Measurements from ENCODE around the gene MT1H.
"Not testable (repeated sequence)": the region's sequence is repeated elsewhere in the genome, so short reads cannot be mapped to it uniquely, and the experiment has no call there.

Gene MT1H

DNA sequence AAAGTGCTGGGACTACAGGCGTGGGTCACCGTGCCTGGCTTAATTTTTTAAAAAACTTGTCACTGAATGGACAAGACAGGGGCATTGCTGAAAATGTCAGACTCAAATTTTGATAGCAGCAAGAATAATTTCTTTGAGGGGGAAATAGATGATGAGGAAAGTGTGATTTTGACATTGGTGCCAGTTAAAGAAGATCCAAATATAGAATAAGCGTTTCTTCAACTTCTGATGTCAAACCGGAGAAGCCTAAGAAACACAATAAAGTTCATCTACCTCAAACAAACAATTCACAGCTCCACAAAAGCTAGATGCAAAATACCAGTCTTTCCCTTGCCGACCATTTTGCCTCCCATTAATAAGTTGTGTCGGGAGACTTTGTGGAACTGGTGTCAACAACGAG, 17.1 kb downstream of the MT1H start:
- DNase-seq = no peak

DNA sequence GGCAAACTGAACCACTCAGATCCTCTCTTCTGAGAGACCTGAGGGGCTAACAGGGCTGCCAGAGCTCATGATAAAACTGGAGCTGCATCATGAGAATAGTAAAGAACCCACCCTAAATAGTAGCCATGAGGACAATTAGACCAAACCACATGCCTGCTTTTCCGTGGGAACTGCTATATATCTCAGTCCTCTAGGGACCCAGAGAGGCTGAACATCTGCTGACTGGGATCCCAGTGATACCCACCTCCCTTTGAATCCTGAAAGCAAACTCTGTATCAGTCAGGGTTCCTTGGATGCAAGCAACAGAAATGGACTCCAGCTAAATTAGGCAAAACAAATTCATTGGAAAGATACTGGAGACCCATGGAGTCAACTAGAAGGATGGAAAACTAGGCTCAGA, 19.1 kb downstream of the MT1H start:
- no peak for DNase-seq

DNA sequence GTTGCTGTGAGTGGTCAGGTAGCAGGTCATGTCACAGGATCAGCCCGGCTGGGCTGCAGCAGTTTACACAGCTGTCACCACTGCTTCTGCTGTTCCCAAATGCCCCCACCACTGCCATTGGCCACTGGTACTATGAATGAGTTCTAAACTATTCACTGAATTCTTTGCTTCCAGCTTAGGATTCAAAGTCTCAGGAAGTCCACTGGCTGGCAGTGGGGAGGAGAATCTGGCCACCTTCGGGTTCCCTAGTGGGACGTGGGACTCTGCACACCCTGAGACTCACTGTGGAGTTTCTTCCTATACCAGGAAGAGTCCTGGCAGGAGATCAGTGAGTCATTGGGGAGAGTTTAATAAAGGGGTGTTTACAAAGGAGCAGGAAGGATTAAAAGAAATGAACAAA, 19.6 kb downstream of the MT1H start:
- DNase-seq = no peak

DNA sequence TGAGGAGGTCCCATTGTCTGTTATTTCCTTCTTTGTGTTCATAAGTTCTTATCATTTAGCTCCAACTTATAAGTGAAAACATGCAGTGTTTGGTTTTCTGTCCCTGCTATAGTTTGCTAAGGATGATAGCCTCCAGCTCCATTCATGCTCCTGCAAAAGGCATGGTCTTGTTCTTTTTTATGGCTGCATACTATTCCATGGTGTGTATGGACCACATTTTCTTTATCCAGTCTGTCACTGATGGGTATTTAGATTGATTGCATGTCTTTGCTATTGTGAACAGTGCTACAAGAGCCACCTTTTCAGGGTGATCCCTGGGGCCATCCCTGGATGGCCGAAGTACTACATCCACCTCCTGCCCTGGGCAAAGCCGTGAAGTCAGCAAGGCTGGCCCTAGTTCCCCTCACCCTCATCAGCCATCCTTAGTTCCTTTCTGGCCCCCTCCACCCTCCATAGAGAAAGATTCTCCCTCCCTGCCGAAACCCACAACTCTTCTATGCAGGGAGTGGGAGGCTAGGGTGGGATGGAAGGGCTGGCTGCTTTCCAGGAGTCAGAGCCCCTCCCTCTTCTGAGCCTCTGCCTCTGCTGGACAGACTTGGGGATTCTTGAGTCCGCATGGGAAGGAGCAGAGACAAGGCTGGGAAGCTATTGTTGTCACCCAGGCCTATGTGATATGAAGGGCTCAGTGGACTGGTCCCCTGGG, 21.0 kb downstream of the MT1H start:
- DNase-seq = no peak

DNA sequence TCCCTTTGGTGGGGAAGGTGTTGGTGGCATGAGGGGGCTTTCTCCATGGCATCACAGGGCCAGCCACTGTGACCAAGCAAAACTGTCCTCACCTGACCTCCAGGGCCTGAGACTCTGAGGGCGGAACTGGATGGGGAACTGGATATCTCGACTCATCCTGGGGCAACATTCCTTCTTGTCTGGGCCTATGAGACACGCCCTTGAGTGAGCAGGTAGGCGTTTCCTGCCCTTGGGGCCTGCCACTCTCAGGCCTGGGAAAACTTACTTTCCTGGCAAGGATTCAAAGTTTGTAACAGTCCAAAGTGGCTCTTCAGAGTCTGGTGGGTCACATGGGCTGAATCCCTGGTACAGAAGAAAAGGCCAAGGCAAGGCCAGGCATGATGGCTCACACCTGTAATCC, 22.3 kb downstream of the MT1H start:
- DNase-seq = peak; percentile 58

DNA sequence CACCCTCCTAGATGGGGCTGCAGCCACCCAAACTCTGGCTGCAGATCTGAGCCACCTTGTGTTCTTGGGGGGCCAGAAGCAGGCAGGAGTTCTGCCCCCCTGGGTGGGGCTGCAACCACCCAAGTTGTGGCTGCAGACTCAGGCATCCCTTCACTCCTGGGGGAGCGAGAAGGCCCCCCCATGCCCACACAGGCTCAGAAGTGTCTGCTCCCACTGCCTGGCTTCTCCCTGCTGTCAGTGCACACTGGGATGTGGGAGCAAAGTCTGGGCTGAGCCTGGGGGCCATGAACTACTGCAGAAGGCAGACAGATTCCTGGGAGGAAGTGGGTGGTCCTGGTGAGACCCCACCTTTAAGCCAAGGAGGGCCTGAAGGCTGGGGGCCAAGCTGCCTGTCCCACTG, 25.6 kb downstream of the MT1H start:
- DNase-seq = no peak

DNA sequence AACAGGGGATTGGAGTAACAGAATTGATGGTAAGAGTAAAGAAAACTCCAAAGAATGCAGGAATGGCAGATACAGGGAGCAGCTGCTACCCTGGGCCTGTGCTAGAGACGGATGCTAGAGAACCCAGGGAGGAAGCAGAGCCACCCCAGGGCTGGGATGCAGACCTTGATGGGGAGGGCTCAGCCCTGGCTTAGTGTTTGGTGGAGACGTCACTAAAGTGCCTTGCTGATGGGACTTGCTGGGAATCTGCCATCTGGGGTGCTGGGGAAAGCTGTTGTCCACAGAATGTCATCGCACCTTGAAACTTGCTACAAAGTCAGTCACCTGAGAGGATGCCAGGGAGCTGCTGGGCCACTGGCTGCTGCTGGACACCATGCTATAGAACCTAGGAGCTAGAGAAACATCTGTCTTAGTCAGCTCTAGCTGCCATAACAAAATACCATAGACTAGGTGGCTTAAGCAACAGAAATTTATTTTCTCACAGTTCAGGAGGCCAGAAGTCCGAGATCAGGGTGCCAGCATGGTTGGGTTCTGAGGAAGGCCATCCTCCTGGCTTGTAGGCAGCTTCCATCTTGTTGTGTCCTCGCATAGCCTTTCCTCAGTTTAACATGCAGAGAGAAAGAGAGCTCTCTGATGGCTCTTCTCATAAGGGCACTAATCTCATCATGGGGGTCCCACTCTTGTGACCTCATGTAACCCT, 28.0 kb downstream of the MT1H start:
- no peak for DNase-seq

DNA sequence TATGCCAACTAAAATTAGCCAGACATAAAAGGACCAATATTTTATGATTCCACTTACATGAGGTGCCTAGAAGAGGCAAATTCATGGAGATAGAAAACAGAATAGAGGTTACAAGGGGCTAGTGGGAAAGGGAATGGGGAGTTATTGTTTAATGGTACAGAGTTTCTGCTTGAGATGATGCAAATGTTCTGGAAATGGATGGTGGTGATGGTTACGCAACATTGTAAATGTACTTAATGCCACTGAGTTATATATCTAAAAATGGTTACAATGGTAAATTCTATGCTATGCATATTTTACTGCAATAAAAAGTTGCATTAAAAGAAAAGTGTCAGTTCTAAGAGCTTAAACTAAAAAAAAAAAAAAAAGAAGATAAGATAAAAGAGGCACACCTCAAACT, 30.6 kb downstream of the MT1H start:
- no peak for DNase-seq

DNA sequence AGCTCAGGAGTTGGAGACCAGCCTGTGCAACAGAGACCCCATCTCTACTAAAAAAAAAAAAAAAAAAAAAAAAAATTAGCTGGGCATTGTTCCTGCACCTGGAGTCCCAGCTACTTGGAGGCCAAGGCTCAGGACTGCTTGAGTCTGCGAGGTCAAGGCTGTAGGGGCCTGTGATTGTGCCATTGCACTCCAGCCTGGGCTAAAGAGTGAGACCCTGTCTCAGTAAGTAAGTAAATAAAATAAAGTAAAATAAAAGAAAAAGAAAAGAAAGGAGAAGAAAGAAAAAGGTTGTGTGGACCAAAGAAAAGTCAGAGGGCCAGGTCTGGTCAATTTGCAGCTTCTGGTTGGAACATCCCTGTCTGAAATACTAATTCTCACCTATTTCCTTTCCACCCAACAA, 31.0 kb downstream of the MT1H start:
- DNase-seq = no peak

DNA sequence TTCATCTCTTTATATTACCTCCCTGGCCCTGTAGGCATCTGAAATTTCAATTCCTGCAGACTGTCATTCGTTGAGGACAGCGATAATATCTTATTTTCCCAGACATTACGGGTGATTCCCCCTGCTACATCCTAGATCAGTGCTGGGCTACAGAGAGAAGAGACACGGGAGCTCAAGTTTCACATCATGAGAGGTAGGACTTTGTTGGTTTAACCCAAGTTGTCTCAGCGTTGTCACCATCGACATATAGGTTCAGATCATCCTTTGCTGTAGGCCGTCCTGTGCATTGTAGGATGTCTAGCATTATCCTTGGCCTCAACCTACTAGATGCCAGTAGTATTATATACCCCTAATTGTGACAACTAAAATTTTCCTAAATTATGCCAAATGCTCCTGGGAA, 31.9 kb downstream of the MT1H start:
- DNase-seq = no peak

DNA sequence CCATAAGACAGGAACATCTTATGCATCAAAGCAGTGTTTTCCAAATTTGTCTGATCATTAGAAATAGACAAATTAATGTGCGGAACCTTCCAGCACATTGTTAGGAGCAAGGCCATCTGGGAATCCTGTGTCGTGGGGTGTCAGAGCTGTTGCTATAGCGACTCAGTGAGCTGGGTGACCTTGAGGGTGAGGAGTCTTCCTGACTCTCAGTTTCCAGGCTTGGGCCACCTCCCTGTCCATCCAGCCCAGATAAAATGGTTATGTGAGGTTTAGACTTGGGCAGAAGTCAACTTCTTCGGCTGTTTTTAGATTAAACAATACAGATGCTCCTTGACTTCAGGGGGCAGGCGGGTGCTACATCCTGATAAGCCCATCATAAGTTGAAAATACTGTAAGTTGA, 33.2 kb downstream of the MT1H start:
- no peak for DNase-seq

DNA sequence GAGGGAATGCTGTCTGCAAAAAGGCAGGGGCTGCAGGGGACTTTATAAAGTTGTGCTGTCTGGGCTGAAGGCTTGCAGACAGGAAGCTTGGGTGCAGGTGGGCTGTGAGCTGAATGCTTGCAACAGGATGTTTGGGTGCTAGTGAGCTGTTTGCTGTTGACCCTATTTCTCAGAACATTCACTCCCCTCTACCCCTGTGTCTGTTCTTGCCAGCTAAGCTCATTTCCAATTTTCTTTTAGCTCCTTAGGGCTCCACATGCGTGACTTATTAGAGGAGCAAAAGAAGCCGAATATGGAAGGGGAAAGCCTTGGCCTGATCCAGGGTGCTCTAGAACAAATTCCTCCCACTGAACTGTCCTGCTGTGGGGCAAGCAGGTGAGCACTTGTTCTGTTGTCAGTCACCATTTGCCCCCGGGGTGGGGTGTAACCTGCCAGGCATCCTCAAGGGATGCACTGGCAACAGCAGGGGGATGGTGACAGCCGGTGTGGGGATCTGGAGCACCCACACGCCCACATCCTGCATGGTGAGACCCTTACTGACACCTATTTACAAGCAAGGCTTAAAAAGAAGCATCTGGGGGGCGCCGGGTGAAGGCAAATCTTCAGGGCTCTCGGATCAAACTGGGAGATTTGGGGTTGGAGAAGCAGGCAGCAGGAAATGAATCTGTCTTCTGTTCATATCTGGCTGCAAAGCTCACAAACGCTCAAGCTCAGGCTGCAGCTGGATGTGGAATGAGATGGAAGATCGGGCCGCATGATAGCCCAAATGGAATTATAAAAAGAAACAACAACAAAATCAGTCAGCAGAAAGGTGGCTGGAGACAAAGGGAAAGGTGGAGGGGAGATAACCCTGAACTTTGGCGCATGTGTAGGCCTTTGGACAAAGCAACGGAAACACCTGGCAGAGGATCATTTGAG, 39.2 kb downstream of the MT1H start:
- no peak for DNase-seq

DNA sequence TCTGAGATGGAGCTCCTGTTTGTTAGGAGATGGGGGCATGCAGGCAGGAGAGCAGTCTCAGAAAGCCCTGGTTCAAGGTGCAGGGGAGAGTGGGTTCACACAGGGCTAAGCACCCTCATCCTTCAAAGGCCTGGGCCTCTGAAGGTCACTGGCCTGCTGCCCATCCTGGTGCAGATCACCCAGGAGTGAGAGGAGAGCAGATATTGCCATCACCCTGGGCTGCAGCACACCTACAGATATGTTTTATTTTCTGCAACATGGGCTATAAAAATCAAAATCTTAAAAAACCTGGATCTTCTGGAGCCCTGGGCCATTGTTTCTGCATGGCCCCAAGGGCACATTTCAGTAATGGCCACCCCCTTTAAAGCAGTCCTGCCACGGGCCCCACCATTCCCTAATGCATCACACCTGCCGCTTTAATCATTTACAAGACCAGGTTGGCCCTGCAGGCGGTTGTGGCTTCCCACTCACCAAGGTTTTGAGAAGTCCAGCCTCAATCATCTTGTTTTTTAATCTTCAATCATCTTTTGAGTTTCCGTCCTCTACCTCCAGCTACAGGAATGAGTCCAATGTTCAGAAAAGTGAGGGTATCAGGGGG, 39.9 kb downstream of the MT1H start:
- no peak for DNase-seq

DNA sequence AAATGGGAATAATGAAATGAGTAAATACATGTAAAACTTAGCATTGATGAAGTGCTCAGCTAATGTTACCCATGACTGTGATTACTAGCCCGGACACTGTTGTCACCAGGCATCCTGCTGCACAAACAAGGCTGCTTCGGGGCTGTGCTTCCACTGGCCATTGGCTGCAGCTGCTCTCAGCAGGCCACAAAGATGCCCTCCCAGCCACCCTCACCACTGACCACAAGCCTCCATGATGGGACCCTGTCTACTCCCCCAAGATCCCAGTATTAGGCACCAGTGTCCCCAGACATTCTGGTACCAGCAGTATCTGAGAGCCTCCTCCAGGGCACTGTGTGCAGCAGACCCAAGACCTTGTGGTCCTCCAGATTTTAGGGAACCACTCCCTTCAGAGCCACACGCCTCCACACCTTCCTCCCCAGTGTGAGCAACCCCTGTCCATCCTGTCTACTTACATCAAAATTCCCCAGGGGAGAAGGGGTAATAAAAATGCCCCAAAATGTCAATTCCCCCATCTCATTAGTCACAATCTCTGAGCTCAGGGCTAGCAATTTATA, 40.6 kb downstream of the MT1H start:
- no peak for DNase-seq

DNA sequence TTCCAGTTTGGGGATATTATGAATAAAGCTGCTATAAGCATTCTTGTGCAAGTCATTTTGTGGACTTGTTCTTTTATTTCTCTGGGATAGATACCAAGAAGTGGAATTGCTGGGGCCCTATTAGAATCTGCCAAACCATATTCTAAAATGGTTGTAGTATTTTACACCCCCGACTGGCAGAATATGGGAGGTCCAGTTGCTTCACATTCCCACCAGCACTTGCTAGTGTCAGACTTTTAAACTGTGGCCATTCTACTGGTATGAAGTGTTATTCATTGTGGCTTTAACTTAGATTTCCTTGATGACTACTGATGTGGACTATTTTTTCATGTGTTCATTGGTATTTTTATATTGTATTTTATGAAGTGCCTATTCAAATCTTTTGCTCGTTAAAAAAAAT, 42.2 kb downstream of the MT1H start:
- no peak for DNase-seq

DNA sequence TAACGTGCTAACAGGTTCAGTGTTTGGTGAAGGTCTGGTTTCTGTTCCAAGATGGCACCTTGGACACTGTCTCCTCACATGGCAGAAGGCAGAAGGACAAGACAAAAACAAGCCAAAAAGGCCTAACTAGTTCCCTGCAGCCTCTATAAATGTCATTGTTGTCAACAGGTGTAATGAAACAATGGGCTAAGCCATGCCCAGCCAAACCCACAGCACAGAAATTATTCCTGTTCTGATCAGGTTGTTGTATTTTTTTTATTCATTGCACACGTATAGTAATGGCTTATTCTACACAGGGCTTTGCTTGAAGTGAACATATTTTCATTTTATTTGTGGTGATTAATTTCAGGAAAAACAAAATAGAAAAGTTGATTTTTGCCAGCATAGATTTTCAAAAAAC, 44.2 kb downstream of the MT1H start:
- no peak for DNase-seq

DNA sequence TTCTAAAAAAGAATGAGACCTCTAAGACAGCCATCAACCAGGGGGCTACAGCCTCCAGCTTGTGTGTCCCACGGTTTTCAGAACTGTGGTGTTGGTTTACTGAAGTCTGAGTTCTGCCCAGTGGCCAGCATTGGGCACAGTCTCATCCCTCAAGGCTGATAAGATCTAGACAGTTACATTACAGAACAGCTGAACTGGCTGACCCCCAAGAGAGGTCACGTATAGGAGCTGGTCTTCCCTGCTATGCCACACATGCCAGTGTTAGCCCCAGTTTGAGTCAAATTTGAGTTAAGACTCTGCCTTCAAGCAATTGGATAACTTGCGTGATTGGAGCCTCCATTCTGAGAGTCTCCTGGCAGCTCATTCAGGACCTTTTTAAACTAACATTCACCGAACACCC, 45.5 kb downstream of the MT1H start:
- DNase-seq = no peak

DNA sequence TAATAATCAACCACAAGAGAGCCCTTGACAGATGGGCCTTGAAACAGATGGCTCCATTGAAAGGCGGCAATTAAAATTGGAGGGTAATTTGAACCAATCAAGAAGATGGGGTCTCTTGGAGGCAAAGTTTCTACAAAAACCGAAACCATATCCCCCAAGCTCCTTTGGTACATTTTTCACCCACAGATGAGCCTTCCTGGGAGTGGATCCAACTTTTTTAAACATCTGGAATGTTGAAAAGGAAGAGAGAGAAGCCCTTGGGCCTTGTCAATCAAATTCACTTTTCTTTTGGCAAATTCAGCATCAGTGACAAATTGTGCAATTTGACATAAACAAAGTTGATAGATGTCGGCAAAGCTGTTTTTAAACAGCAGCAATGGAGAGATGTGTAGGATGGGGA, 47.1 kb downstream of the MT1H start:
- no peak for DNase-seq

DNA sequence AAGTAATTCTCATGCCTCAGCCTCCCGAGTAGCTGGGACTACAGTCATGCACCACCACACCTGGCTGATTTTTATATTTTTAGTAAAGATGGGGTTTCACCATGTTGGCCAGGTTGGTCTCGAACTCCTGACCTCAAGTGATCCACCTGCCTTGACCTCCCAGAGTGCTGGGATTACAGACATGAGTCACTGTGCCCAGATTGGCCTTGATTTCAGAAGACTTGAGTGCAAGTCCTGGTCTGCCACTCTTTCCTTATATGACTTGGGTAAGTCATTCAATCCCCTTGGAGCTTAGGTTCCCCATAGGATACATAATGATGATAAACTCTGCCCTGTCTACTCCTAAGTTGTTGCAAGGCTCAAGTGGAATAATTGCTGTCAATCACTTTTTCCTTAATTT, 47.9 kb downstream of the MT1H start:
- not testable (repeated sequence) for DNase-seq
